ENCODE measurements around the gene BRAF. TPM values are rescaled to one million over a fixed set of nuclear protein-coding genes. Genes with fewer than 3 reads are reported as not detected.
"Not testable (repeated sequence)": the region's sequence is repeated elsewhere in the genome, so short reads cannot be mapped to it uniquely, and the experiment has no call there.

Gene BRAF
- polyA plus RNA-seq (ENCODE audit: insufficient read length in 10 of 10), result 10 to 100 TPM in 7 of 10 donors, 1 to 10 TPM in 3; 8.5 to 15.3 (median 11.8) TPM
- long read RNA-seq, donor 1, partial matches to known transcripts, result 0 of 1 reads
- long read RNA-seq, donor 1, other reads (novel, unspliced or antisense), result 0 of 1 reads
- long read RNA-seq, donor 2, full-length matches to known transcripts, result 2 of 2 reads
- long read RNA-seq, donor 2, partial matches to known transcripts, result 0 of 2 reads
- long read RNA-seq, donor 2, other reads (novel, unspliced or antisense), result 0 of 2 reads
- long read RNA-seq, donor 3, partial matches to known transcripts, result 0 of 1 reads
- long read RNA-seq, donor 3, other reads (novel, unspliced or antisense), result 0 of 1 reads
- long read RNA-seq, donor 4, result 0 reads
- long read RNA-seq, donor 5, partial matches to known transcripts, result 0 of 3 reads
- long read RNA-seq, donor 5, other reads (novel, unspliced or antisense), result 0 of 3 reads
- long read RNA-seq, donor 6, partial matches to known transcripts, result 0 of 2 reads
- long read RNA-seq, donor 6, other reads (novel, unspliced or antisense), result 0 of 2 reads
- long read RNA-seq, donor 7, result 0 reads
- long read RNA-seq, donor 8, full-length matches to known transcripts, result 1 of 1 reads
- long read RNA-seq, donor 8, partial matches to known transcripts, result 0 of 1 reads
- long read RNA-seq, donor 8, other reads (novel, unspliced or antisense), result 0 of 1 reads
- long read RNA-seq, donor 9, partial matches to known transcripts, result 0 of 1 reads
- long read RNA-seq, donor 9, other reads (novel, unspliced or antisense), result 0 of 1 reads

- peak; percentile 89 to 98 (median 97) for DNase-seq
These were observed at the start of gene BRAF for GRCh38 chr7:140924821-140925421. TSS of gene BRAF (minus strand) at chr7:140924929. CDS start at chr7:140924703, 226 bp downstream.

- no peak for DNase-seq
These were observed 48.4 kb upstream of the BRAF start for GRCh38 chr7:140972876-140973829.

GRCh38 chr7:140972344-140972743 lies 47.6 kb upstream of the BRAF start:
- DNase-seq, result no peak

GRCh38 chr7:140967438-140967837 lies 42.7 kb upstream of the BRAF start:
- no peak for DNase-seq

- DNase-seq, result no peak
These were observed 42.0 kb upstream of the BRAF start for GRCh38 chr7:140966561-140967233.

GRCh38 chr7:140961117-140961516 lies 36.4 kb upstream of the BRAF start:
- no peak for DNase-seq

GRCh38 chr7:140956997-140957396 lies 32.3 kb upstream of the BRAF start:
- DNase-seq, result not testable (repeated sequence)

GRCh38 chr7:140945940-140946339 lies 21.2 kb upstream of the BRAF start:
- DNase-seq, result no peak

GRCh38 chr7:140942242-140942641 lies 17.5 kb upstream of the BRAF start:
- DNase-seq, result not testable (repeated sequence)

- no peak for DNase-seq
These were observed 16.2 kb upstream of the BRAF start for GRCh38 chr7:140940898-140941297.

GRCh38 chr7:140937702-140938264 lies 13.1 kb upstream of the BRAF start:
- no peak for DNase-seq

GRCh38 chr7:140928491-140929309 lies 4.0 kb upstream of the BRAF start:
- no peak for DNase-seq

GRCh38 chr7:140927945-140928344 lies 3.2 kb upstream of the BRAF start:
- DNase-seq, result not testable (repeated sequence)

GRCh38 chr7:140927351-140927750 lies 2.6 kb upstream of the BRAF start:
- no peak for DNase-seq

GRCh38 chr7:140926021-140926817 lies 1.5 kb upstream of the BRAF start:
- DNase-seq, result no peak

- DNase-seq, result peak; percentile 75 to 95 (median 89)
These were observed 509 bp downstream of the BRAF start for GRCh38 chr7:140924019-140924820.

- peak in 2 of 3 donors; percentile 17 to 44 for DNase-seq
These were observed 1.2 kb downstream of the BRAF start for GRCh38 chr7:140923358-140924006.
